GM13976 (cell line): ENCODE data around the gene PARD6G.

Source experiments
- DNase-seq: peaks from one replicate; pipeline ENCODE4 v3.0.0; 2012; ENCODE audit warnings: low spot score
- in situ Hi-C: fragments of 300-500 bp; cut with MboI; formaldehyde crosslinking; loops from one replicate; pipeline ENCODE4 v1.12.0; 2022; ENCODE audit warnings: low sequenced_read_pairs, mixed read lengths, inconsistent platforms; ENCODE audit not compliant: unreplicated experiment
- TF ChIP-seq, protein P1 (sequence below): IDR thresholded peaks from 2 replicates; pipeline ENCODE4 v1.5.1; 2012; ENCODE audit warnings: borderline replicate concordance, mild to moderate bottlenecking; ENCODE audit not compliant: insufficient read depth; ENCODE audit errors: extremely low read depth, missing control alignments, control extremely low read depth

PARD6G gene

DNA sequence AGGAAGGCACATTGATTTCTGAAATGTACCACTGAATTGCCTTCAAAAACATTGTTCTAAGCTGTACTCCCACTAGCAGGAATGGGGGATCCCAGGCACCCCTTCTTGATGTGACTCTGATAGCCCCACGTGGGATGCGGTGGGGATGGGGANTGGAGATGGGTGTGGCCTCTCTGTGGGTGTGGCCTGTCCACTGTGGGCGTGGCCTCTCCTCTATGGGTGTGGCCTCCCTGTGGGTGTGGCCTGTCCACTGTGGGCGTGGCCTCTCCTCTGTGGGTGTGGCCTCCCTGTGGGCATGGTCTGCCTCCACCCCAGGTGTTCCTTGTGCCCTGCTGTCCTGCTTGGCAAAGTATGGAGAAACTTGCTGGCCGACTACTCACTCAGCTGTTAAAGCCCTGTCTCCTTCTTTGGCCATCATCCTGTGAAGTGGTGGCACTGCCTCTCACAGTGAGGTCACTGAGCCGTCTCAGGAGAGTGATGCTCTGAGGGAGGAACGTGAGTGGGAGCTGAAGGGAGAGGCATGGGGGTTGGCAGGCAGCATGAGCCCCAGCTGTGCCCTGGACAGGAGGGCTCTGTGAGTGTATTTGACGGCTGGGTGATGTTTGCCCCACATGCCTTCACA lies 6.7 kb upstream of the PARD6G start:
- no peak for DNase-seq
- in situ Hi-C loops: no loop called here
- TF ChIP-seq, protein P1, sequence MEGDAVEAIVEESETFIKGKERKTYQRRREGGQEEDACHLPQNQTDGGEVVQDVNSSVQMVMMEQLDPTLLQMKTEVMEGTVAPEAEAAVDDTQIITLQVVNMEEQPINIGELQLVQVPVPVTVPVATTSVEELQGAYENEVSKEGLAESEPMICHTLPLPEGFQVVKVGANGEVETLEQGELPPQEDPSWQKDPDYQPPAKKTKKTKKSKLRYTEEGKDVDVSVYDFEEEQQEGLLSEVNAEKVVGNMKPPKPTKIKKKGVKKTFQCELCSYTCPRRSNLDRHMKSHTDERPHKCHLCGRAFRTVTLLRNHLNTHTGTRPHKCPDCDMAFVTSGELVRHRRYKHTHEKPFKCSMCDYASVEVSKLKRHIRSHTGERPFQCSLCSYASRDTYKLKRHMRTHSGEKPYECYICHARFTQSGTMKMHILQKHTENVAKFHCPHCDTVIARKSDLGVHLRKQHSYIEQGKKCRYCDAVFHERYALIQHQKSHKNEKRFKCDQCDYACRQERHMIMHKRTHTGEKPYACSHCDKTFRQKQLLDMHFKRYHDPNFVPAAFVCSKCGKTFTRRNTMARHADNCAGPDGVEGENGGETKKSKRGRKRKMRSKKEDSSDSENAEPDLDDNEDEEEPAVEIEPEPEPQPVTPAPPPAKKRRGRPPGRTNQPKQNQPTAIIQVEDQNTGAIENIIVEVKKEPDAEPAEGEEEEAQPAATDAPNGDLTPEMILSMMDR: no peak

DNA sequence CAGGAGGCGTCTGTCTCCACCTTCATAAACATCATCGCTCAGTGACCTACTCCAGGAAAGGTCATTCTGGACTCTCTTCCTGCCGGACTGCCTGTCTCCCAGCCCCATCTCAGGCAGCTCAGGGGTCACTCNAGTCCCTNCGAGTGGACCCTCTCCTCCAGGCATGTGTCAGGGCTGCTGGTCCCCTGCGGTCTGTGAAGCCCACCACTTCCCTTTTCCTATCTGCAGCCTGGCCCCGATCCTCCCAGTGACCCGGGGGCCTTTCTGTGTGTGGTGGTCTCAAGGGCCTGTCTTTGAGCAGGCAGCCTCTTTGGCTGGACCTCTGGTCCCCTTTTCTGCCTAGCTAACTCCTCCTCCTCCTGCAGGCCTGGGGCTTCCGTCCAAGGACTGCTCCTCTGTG lies 5.9 kb upstream of the PARD6G start:
- DNase-seq: no peak
- TF ChIP-seq, protein P1: no peak
- in situ Hi-C loops: no loop called here

DNA sequence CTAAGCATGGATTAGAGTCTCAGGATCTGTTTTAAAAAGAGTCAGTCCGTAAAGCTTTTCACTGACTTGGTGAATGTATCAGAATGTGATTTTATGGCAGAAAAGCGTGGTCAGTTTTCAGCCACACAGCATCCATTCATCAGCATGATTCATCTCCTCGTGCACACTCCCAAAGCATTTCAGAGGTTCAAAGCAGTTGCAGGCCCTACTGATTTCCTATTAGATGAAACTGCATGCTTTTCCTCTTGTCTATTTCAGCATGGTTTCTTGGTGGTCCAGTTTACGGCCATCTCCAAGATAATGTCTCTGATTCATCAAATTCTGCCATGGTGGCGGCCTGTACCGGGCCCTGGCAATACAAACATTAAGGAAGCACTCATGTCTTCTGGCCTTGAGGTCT lies 4.8 kb upstream of the PARD6G start:
- in situ Hi-C loops: no loop called here
- TF ChIP-seq, protein P1: no peak
- no peak for DNase-seq

DNA sequence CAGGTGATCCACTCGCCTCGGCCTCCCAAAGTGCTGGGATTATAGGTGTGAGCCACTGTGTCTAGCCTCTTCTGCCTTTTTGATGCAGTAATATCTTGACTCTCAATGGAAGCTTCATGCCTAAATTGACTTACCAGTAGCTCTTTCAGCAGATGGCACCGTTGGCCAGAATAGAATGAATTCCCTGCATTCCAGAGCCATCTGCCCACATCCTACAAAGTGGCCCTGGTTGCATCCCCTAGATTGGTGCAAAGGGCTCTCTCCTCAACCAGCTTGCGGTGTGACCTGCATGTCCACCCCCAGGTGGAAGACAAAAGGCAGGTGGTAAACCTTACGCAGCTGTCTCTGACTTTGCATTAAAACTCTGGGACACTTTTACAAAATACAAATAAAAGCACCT lies 4.4 kb upstream of the PARD6G start:
- in situ Hi-C loops: no loop called here
- no peak for DNase-seq
- TF ChIP-seq, protein P1: no peak

DNA sequence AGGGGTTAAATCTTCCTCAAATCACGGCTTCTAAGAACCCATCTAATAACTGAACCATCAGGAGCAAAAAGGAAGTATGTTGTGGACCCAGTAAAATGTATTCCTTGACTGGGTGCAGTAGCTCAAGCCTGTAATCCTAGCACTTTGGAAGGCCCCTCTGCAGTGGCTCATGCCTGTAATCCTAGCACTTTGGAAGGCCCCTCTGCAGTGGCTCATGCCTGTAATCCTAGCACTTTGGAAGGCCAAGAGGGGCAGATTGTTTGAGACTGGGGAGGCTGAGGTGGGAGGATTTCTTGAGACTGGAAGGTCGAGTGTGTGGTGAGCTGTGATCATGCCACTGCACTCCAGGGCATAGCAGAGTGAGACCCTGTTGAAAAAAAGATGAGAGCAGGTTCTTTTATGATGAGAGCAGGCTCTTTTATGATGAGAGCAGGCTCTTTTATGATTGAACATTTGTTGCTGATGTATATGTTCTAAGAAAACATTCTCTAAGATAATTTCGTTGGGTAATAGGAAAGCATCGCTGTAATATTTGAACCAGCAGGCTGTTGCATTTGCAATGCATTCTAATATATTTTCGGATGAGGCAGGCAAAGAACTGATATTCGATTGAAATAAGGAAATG lies 3.5 kb upstream of the PARD6G start:
- DNase-seq: no peak
- in situ Hi-C loops: no loop called here
- TF ChIP-seq, protein P1: no peak

DNA sequence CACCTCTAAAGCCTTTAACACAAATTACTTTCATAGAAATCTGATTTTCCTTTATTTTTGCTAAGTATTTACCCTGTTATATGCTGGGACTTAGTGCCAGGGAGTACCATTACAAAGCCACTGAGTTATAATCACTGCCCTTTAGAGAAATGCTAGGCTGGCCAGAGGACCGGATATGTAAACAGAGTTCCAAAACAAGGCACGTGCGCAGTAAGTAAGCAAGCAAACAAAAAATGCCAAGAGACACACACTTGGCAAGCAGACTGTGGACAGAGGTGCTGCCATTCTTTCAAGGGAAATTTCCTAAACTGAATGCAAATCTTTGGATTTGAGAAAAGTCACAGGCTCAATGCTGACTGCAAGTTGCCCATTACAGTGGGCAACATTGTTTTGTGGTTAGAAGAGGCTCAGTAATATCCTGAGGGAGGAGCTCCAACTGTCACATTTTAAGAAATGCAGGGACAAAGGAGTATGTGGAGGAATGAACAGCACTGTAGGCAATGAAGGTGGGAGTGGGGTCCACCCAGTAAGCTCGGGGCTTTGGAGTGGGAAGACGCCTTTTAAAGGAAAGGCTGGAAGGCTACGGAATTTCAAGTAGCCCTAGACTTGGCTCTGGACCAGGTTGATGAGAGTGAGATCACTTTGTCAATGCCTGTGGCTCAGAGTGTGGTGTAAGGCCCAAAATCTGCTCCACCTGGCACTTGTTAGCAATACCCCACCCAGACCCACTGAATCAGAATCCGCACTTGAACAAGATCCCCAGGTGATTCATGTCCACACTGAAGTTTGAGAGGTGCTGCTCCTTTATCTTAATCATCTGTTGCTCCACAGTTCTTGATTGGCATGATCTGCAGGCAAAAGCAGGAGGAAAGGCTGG lies 2.1 kb upstream of the PARD6G start:
- in situ Hi-C loops: no loop called here
- TF ChIP-seq, protein P1: no peak
- no peak for DNase-seq
